HG03565 (cell line): ENCODE results near the gene TNFAIP2.

Source experiments
- ATAC-seq: cut with Tn5 transposase; IDR thresholded peaks from one replicate; pipeline ENCODE4 v1.9.1; 2021; ENCODE audit warnings: mild to moderate bottlenecking, moderate library complexity; ENCODE audit not compliant: unreplicated experiment

The TNFAIP2 gene

DNA sequence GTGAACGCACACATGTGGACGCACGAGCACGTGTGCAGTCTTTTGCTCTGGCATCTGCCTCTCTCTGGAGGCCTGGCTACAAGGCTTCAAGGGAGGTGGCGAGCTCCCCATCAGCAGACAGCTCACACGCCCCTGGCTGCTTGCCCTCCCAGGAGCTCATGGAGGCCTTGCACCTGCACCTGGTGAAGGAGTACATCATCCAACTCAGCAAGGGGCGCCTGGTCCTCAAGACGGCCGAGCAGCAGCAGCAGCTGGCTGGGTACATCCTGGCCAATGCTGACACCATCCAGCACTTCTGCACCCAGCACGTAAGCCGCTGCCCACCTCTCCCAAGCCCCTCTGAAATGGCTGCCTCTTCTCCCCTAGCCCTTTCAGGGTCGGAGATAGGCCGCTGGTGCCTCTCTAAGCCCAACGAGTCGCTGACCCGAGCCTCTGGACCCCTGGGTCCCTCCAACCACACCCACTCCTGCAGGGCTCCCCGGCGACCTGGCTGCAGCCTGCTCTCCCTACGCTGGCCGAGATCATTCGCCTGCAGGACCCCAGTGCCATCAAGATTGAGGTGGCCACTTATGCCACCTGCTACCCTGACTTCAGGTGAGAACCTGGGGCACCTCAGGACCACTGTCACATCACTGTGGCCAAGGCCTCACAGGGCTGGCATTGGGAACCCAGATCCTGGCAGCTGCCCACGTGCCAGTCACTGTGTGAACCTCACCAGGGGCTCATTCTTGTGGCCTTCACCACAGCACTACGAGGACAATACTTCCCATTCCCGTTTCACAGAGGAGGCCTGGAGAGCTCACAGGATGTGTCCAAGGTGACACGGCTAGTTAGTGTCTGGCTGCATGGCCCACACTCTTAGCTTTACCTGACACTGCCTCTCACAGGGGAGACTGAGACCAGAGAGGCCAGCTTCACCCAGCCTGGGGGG lies 10.2 kb downstream of the TNFAIP2 start:
- ATAC-seq: no peak

DNA sequence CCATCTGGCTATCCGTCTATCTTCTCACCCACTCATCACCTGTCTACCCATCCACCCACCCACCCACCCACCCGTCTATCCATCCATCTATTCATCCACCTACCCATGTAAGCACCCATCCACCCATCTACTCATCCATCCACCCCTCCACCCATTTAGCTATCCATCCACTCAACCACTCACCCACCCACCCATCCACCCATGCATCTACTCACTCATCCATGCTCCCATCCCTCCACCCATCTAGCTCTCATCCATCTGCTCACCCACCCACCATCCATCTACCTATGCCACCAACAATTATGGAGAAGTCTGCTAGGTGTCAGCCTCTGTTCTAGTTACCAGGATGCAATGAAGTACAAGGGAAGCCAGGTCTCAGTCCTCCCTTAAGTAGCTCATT lies 11.1 kb downstream of the TNFAIP2 start:
- no peak for ATAC-seq

DNA sequence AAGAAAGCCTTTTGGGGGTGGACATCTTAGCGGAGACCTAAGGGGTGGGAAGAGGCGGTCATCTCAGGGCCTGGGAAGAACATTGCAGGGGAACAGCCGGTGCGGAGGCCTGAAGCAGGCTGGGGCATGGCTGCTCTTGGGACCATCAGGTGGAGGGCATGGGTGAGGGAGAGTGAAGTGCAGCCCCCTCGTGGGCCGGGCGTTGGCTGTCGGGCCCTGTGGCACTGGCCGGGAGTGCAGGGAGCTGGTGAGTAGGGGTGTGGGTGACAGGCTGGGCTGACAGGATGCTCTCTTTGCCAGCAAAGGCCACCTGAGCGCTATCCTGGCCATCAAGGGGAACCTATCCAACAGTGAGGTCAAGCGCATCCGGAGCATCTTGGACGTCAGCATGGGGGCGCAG lies 11.7 kb downstream of the TNFAIP2 start:
- ATAC-seq: no peak

DNA sequence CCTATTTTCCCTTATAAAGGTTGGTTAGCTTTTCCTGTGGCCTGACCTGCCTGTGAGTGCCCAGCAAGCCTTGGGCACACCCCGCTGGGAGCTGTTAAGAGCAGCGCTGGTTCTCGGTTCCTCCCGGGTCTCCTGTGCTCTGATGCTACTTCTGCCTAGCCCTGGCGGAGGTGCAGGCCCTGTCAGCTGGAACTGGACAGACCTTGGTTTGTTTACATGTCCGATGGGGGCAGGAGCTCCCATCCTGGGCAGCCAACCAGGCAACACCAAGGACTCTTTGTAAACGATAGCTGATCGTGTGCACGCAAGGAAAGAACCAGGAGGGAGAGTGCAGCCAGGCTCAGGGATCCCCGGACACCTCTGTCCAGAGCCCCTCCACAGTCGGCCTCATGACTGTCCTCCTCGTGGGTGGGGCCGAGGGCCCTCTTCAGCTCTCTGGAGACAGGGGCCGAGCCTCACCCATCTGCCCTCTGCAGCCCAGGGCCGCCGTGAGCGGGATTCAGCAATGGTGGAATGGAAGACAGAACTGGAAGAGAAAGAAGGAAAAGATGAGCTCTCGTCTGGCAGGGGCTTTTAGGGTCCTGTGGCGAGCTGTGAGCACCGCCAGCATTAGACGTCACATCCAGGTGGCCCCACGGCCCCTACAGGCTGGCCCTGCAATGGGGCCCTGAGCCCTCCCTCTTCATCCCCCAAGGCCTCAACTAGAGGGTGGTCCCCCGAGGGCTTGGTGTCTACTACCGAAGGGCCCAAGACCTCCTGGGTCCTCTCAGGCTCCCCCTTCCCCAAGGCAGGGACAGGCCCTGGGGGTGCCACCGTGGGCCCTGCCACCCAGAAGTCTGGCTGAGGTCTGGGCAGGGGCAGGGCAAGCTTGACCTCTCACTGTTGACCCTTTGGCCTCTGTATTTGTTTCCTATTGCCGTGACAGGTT lies 12.3 kb downstream of the TNFAIP2 start:
- ATAC-seq: no peak

DNA sequence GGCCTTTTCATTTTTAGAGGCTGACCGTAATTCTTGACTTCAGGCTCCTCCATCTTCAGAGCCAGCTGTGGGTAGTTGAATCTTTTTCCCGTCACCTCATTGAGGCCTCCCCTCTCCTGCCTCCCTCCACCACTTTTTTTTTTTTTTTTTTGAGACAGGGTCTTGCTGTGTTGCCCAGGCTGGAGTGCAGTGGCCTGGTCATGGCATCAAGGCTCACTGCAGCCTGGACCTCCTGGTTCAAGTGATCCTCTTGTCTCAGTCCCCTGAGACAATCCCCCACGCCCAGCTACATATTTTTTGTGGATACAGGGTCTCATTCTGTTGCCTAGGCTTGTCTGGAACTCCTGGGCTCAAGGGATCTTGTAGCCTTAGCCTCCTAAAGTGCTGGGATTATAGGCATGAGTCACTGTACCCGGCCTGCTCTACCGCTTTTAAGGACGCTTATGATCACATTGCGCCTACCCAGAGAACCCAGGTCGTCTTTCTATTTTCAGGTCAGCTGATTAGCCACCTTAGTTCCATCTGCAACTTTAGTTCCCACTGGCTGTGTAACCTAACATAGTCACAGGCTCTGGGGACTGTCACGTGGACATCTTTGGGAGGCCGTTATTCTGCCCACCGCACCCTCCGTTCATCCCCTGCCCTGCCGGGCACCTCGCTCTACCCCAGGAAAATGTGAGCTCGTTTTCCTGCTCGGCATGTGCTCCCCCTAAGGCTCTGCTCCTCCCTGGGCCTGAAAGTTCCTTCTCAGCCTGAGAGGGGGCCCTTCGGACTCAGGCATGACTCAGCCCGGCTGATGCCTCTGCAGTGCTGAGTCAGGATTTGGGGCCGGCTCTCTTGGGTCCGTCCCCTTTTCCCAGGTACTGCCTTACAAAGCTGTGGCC lies 13.4 kb downstream of the TNFAIP2 start:
- ATAC-seq: no peak

DNA sequence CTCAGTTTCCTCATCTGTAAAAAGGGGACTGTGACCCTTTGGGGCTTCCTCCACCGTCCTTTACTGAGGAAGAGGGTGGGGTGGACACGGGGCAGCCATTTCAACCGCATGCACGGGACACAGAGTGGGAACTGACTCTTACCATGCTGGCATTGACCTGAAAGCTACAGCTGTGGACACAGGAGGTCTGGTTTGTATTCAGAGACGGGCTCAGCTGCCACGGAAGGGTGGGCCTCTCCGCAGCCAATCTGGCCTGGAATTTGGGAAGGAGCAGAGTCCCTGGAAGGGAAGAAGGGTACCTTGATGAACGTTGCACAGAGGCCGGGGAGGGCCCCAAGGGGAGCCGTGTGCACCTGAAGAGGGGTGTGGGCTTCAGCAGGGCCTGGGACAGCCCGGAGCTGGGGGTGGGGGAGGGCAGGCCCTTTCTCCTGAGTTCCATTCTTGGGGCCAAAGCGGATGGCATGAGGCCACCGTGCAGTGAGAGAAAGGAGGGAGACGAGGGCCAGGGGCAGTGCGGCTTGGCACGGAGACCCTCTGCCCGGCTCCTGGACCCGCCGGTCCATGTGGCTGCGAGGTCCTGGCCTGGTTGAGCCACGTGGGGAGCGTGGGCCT lies 14.5 kb downstream of the TNFAIP2 start:
- no peak for ATAC-seq

DNA sequence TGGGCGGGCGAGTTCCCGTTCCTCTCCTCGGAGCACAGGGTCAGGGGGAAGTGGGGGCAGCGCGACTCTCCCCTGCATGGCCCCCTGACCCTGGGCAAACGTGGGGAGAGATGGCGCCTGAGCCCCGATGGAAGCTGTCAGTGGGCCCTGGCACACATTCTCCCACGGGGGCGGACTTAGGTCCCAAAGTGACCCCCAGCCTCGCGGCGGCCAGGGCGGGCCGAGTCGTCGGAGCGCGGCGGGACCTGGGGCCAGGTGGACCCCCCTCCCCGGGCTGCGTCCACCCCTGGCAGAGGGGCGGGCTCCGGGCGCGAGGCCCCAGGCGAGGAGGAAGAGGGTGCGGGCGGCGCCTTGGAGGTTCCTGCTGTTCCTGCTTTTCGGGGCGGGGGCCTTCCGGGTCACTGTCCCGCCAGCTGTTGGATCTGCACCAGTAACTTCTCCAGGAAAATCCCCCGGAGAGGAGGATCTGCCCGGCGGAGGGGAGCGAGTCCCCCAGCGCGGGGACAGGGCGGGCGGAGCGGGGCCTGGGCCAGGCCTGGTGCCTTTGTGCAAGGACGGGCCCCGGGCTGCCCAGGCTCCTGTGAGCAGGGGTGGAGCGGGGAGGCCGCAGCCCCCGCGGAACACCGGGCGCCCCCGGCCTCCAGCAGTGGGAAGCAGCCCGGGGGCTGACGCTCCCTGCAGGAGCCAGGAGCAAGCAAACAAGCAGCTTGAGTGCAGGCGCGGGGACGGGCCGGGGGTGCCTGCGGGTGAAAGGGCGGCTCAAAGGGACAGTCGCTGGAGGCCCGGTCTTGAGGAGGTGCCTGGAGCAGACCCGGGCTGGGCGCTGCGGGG lies 15.3 kb downstream of the TNFAIP2 start:
- ATAC-seq: no peak

DNA sequence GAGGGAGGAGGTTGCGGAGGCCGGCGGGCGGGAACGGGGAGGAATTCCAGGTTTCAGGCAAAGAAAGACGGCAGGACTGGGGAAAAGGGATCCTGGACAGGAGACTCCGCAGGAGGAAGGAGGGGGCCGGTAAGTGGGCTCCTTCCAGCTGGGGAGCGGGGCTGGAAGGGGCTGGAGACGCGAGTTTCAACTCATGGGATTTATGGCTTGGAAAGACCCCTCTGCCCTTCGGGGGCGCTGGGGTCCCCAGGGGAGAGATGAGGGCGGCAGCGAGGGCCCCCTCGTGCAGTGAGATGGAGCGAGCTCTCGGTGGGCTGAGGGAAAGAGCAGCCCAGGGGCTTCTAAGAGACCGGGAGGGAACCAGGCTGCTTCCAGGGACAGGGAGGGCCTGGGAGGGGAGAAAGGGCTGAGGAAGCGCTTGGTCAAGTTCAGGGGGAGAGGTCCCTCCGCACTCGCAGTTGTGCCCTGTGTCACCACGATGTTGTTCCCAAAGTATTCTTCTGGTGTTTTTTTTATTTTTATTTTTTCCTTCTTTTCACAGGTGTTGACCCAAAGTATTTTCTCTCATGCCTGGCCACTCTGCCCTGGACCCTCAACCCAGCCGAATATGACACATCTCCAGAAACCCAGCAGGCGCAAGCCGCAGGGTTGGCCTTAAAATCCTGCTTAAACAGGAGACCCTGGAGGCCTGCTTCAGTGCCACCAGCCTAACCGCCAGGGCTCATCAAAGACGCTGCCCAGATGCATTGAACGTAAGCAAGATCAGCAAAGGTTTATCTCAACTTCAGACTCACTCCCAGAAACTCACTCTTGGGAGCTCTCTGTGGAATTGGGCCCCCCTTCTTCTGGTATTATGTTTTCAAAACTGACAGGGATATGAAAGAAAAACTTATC lies 16.1 kb downstream of the TNFAIP2 start:
- ATAC-seq: no peak

DNA sequence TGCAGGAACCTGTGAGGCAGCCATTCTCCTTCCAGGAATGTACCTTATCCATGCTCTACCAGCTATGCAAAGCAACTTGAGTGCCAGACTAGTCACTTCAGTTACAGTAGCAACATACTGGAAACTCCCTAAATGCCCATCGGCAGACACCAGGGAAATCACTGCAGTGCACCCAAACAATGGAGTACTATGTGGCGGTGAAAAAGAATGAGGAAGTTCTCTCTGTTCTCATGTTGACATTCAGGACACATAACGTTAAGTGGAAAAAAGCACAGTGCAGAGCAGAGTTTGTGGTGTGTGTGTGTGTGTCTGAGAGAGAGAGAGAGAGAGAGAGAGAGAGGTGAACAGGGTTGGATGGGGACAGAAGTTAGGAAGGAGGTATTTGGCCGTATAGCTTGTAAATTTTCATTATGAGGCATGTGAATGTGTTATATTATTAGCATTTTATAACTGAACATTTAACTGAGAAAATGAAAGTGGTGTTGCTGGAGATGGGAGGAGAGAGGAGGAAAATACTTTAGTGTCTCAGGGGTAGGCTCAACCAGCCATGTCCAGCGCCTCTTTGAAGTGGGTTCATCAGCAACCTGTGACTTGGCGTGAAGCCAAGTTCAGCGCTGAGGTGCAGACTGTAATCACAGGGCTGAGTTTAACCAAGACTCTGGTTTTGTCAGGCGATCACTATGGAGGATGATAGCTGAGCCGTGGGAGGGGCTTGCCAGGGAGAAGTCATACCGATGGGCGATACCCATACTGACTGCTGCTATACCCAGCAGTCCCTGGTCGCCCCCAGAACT lies 17.3 kb downstream of the TNFAIP2 start:
- peak; percentile 78 for ATAC-seq

DNA sequence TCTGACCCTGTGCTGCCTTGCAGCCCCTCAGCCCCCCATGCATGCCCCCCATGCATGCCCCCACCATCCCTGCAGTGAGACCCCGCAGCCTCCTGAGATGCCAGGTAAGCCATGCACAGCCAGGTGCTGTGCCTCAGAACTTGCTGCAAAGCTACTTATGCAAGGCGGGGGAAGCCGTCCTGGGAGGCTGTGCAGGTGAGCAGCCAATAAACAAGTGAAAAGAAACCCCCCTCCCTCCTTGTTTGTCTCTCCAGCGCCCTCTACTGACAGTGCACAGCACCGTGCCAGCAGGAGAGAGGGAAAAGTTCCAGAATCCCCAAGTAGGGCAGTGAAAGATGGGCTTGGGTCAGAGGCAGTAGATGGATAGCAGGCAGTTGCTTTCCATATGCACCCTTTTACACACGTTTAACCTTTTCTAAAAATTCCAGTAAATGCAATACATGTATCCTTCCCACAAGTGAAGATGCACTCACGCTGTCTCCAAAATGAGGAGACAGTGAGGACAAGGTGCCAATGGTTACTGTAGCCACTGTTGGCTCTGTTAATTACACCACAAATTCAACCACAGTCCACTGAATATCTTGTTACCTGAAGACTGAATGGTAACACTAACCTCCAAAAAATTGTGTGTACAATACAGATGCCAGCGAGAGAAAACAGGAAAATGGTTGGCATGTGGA lies 18.0 kb downstream of the TNFAIP2 start:
- ATAC-seq: peak; percentile 15

DNA sequence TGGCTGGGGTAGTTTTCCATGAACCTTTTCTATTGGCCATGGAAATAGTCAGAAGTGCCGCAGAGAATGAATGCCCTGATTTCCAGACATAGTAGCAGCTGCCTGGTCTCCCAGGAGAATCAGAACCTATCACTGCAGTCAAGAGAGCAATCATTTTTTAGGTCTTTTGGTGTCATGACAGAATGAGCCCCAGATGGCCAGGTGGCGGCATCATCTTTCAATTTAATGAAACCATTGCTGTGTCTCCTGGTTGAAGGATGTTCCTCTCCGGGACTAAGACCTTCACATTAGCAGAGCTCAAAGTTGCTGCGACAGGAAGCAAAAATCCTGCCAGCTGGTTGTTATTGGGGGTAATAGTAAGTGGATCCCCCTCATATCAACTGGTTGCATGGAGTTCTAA lies 18.8 kb downstream of the TNFAIP2 start:
- no peak for ATAC-seq

DNA sequence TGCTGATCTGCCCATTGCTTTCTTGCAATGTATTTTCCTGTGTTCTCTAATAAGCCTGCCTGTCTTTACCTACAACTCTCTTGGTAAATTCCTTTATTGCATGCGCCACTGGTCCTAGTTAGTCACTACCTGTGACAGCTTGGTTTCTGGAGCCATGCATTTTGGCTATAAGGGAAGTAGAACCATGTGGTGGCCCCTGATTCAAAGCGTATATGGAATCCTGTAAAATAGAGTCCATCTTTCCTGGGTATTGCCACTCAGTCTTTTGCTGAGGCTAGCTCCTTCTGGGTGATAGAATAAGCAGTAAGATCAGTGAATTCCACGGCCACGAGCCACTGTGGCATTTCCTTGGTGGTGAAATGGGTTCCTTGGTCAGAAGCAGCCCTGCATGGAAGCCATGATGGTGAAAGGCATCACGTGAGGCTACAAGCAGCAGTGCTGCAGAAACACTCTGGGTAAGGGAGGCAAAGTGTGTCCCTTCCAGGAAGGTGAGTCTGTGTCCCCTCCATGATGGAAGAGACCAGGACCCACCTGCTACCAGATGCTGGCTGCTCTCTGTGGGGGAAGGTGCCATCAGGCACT lies 19.6 kb downstream of the TNFAIP2 start:
- no peak for ATAC-seq

DNA sequence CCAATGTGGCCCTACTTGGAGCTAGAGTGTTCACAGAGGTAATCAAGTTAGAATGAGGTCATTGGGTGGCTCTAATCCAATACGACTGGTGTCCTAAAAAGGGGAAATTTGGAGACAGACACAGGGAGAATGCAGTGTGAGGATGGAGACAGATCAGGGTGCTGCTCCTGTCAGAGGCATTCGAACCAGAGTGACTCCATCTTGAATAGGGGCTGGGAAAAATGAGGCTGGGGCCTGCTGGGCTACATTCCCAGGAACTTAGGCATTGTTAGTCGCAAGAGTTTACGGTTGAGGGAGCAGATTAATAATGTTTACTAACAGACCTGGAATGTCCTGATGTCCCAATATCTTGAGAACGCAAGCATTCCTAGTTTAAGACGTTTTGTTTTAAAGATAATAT lies 20.2 kb downstream of the TNFAIP2 start:
- no peak for ATAC-seq

DNA sequence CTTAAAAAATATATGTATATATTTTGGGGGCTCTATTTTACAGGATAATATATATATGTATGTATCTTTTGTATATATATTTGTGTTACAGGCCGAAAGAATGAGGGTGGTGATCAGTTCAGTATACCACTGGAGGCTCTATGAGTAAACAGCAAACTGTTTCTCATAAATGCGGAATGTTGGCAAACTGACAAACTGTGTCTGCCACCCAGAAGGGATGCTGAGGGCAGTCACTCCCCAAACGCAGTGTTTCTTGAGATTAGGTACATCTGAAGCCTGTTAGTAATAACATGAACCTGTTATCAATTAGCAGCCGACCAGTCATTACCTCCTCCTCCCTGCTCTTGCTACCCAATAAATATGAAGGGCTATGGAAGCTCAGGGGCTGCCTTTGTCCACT lies 20.8 kb downstream of the TNFAIP2 start:
- no peak for ATAC-seq

DNA sequence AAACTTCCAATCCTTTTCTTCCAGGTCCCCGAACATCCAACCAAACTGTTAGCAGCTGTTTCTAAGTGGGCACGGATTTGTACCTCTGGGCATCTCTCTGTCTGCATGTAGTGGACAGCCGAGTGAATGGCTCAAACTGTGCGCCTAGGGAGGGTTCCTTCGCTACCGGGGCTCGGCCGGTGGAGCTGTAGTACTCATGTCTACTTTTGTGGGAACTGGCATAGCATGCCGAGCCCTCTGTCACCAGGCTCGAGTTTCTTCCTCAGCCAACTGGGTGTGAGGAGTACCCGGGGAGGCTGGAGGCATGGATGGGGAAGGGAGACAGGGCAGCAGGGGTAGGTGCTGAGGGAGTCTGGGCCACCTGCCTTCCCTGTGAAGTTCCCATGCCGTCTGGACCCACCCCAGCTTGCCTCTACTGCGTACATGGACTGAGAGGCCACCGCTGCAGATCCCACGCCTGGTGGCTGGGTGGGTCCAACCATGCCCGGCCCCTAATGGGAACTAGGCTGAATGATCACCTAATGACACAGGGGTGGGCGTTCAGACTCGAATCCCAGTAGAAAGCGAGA lies 23.0 kb downstream of the TNFAIP2 start:
- no peak for ATAC-seq
